Measurements from ENCODE around the gene ALDH1B1. TPM values are rescaled to one million over a fixed set of nuclear protein-coding genes. Genes with fewer than 3 reads are reported as not detected.

Gene ALDH1B1
- polyA plus RNA-seq, 1 experiment: 47.0 TPM

GRCh38 chr9:38357350-38358114, 35.0 kb upstream of the ALDH1B1 start:
- TF ChIP-seq CTCF (IDR thresholded peaks at IDR 0.05; ENCODE audit: low read depth, low read length): no peak
- H3K27me3 ChIP-seq (ENCODE audit: control insufficient read depth, insufficient read depth, low read length): peaks cover 12% of the 10 kb centered on the region
- H3K27ac ChIP-seq (ENCODE audit: low read depth, low read length): no peak overlapping the region
- H3K9me3 ChIP-seq (ENCODE audit: control insufficient read depth, insufficient read depth, low read length): no peaks in the 10 kb centered on the region
- H3K4me3 ChIP-seq (ENCODE audit: low read depth, low read length): no peak overlapping the region
- ChIA-PET POLR2A (no interaction called here), CTCF (interaction anchor here (0.9 kb wide), 1 partner anchor 269 kb away, joined by 3 read pairs; no protein-coding TSS in a partner anchor)
- DNase-seq (ENCODE audit: low read depth, low spot score): no peak

GRCh38 chr9:38358390-38359296, 33.9 kb upstream of the ALDH1B1 start:
- CTCF ChIA-PET: no interaction called here
- Histone ChIP-seq H3K27me3 (ENCODE audit: control insufficient read depth, insufficient read depth, low read length) (peaks cover 7% of the 10 kb centered on the region), H3K4me3 (ENCODE audit: low read depth, low read length) (no peak overlapping the region), H3K27ac (ENCODE audit: low read depth, low read length) (no peak overlapping the region), H3K9me3 (ENCODE audit: control insufficient read depth, insufficient read depth, low read length) (no peaks in the 10 kb centered on the region)
- POLR2A ChIA-PET: no interaction called here
- DNase-seq (ENCODE audit: low read depth, low spot score): no peak
- no peak for TF ChIP-seq CTCF (IDR thresholded peaks at IDR 0.05; ENCODE audit: low read depth, low read length)

- Histone ChIP-seq H3K9me3 (ENCODE audit: control insufficient read depth, insufficient read depth, low read length) (no peaks in the 10 kb centered on the region), H3K27me3 (ENCODE audit: control insufficient read depth, insufficient read depth, low read length) (peaks cover 3% of the 10 kb centered on the region), H3K4me3 (ENCODE audit: low read depth, low read length) (no peak overlapping the region), H3K27ac (ENCODE audit: low read depth, low read length) (no peak overlapping the region)
- DNase-seq (ENCODE audit: low read depth, low spot score): no peak
- ChIA-PET CTCF (no interaction called here), POLR2A (no interaction called here)
- no peak for TF ChIP-seq CTCF (IDR thresholded peaks at IDR 0.05; ENCODE audit: low read depth, low read length)
Observed at GRCh38 chr9:38359297-38359653, 33.2 kb upstream of the ALDH1B1 start.

DNA sequence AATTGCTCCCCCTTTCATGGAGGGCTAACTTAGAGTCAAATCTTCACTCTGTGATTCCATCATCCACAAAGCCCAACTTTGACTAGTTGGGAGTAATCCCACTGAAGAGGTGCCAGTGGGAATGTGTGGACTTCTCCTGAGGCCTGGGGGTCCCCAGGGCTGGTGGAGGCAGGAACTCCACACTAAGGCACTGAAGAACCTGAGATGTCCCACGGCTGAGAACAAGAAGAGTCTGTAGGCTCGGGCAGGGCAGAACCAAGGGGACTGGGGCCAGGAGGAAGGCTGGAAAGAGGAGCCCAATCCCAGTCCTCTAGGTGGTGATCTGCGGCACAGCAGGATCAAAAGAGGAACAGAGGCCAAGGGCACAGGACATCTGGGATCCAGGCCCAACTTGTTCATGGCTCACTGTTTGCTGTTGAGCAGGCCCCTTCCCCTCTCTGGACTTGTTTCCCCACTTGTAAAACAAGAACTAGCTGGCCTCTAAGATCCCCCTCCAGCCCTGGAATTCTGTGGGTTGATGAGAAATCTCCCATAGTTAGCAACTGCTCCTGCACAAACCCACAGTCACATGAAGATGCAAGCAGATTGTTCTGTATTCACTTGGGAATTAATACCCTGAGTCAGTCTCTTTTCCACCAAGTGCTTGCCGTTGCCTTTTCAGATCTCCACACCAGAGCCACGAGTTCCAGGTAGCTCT, 32.7 kb upstream of the ALDH1B1 start:
- no peak for DNase-seq (ENCODE audit: low read depth, low spot score)
- ChIA-PET CTCF (interaction anchor here (1.1 kb wide), 1 partner anchor 501 kb away, joined by 3 read pairs; no protein-coding TSS in a partner anchor), POLR2A (no interaction called here)
- Histone ChIP-seq H3K9me3 (ENCODE audit: control insufficient read depth, insufficient read depth, low read length) (no peaks in the 10 kb centered on the region), H3K27ac (ENCODE audit: low read depth, low read length) (no peak overlapping the region), H3K4me3 (ENCODE audit: low read depth, low read length) (no peak overlapping the region), H3K27me3 (ENCODE audit: control insufficient read depth, insufficient read depth, low read length) (peaks cover 3% of the 10 kb centered on the region)
- TF ChIP-seq CTCF (IDR thresholded peaks at IDR 0.05; ENCODE audit: low read depth, low read length): no peak

Measured in AG04450 (cell line).